Stimulated activated CD4-positive, alpha-beta T cell treated with anti-CD3 and anti-CD28 coated beads, TNF-alpha, amount 100 ng/mL, for 1 hour (primary cell): ENCODE measurements around the gene CRYAA.
"Not testable (repeated sequence)": the region's sequence is repeated elsewhere in the genome, so short reads cannot be mapped to it uniquely, and the experiment has no call there.

ENCODE experiments used
- DNase-seq, 3 donors: peaks; one replicate each; pipeline ENCODE4 v3.0.0-alpha.2; 2020; ENCODE audit warnings: low read depth in 3 of 3, low spot score in 1 of 3

The CRYAA gene

DNA sequence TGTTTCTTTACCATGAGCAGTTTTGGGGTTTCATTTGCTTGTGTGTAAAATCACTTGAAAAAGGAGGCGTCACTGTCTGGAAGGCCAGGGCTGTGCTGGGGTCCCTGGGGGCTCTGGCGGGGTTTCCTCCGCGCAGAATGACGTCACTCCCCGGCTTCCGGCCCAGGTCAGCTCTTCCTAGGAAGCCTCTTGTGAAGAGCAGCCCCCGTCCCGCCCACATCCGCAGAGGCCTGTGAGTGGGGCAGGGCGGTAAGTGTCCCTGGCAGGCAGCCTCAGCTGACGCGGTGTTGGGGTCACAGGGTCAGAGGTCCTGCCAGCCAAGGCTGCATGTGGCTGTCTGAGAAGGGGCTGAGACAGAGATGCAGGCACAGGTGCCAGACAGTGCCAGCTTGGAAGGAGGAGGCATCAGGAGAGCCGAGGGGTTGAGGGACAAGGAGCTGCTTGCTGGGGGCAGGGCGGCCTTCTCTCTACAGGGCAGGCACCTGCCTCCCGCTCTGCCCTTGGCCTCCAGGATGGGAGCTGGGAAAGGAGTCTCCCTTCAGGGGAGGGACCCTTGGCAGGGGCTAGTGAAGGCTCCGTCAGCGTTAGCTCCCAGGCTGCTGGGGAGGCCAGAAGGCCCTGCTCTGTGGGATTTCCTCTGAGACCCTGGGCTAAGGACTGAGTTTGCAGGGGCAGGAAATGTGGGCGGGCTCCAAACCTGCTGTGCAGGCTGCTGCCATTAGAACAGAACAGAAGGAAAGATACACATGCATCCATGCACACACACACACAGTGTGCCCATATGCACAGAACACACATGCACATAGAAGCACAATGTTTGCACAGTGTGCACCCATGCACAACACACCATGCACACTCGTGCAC is 8.5 kb downstream of the CRYAA start:
- not testable (repeated sequence) for DNase-seq

DNA sequence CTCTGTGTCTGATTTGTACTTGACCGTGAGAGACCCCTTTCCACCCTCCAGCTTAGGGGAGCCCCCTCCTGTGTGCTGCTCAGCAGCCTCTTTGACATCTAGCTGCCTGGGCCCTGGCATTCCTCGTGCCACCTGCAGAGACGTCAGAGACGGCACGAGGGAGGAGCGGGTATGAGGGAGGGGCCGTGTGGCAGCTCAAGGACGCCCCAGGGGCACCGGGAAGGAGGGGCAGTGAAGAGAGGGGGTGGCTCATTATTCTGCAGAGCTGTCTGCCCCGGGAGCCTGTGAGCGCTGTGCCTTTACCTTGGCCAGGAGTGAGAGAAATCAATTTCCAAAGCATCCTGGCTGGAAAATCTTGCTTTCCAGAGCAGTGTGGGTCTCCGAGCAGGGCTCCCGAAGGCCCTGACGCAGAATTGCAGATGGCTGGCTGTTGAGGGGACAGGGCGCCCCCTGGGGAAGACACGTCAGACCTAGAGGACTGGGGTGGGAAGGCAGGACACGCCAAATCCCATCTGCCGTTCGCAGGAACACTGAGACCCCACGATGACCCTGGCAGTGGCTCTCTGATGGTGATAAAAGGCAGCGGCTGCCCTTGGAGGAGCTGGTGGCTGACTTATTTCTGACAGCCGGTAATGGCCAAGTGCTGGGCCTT is 9.5 kb downstream of the CRYAA start:
- not testable (repeated sequence) for DNase-seq

DNA sequence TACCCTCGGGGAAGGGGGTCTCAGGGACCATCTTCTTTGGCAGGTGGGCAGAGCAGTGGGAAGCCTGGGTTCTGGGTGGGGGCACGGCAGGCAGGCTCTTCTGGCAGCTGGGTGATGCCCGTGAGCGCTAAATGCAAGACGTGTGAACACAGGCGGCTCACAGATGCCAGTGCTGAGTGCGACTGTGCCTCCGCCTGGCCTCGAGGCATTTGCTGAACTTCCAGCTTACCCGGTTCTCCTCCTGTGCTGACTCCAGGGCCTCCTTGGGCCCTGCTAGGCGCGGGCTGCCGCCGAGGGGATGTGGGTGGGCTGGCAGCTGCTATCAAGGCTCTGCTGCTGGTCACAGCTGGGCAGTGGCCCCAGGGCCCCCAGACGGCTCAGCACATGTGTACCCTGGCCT is 12.2 kb downstream of the CRYAA start:
- DNase-seq = not testable (repeated sequence)

DNA sequence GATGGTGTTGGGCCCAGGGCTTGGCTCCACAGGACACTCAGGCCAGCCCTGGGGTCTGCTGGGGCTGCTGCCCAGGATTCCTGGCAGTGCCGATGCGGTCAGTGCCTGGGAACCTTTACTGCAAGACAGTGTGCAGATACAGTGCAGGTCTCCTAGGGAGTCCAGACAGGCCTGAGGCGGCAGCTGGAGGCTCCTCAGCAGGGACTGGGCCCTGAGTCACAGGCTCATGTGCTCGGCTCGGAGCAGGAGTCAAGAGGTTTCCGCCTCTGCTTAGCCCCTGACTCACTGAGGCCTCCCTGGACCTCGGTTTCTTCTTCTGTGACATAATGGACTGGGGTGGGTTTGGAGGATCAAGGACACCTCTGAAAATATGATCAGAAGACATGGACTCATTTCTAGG is 18.5 kb downstream of the CRYAA start:
- DNase-seq = not testable (repeated sequence)

DNA sequence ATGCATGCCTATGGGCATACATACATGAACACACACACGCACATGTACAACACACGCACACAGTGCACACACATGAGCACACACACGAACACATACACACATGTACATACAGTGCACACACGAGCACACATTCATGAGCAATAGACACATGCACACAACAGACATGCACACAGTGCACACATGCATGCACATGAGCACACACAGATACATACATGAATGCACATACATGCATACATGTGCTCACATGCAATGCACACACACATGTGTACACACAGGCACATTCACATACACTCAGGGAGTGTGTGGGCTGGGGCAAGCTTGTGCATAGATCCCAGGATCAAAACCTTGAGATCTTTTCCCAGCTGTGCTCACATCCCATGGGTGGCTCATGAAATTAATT is 18.9 kb downstream of the CRYAA start:
- DNase-seq = no peak

DNA sequence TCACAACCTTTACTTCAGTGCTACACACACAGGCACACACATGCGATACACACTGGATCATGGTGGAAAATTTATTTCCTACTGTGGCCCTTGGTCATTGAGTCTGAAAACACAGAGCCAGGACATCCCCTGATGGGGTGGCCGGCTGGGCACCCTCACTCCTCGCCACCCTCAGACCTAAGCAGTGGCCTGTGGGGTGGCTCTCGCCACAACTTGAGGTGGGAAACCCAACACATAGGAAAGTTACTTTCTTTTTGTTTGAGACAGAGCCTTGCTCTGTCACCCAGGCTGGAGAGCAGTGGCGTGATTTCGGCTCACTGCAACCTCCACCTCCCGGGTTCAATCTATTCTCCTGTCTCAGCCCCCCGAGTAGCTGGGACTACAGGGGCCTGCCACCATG is 19.4 kb downstream of the CRYAA start:
- no peak for DNase-seq

DNA sequence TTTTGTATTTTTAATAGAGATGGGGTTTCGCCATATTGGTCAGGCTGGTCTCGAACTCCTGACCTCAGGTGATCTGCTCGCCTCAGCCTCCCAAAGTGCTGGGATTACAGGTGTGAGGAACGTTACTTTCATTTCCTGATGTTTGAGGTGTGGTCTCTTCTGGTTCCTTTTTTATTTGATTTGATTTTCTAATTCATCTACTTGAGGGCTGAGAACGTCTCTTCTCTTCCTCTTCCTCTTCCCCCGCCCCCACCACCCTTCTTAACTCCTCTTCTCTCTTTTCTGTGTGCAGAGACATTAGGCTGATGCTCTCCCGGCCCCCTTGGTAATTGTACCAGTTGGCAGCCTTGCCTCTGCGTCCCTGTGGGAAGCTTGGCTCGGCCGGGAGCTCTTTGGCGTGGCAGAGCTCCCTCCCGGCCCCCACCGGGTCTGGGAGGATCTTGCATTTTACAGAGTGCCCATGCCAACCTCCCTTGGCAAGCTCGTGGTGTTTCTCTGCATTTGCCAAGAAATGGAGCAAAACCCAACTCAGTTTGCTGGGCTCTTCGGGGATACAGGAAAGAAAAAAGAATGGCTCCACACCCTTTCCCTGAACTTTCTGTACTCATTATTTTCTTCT is 19.9 kb downstream of the CRYAA start:
- DNase-seq = no peak

DNA sequence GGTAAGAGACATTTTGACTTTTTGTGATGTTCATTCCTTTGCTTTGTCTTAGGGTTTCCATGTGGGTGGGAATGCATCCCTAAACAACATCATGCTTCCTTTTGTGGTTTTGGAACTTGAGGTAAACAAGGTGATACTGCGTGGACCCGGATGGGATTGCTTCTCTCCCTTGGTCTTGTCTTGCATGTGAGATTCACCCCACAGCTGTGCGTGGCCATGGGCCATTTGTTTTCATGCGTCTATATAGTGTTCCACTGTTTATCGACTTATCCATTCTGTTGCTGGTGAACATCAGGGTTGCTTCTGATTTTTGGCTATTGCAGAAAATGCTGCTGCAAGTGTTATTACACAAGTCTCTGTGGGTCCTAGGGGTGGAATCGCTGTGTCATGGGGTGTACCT is 21.1 kb downstream of the CRYAA start:
- no peak for DNase-seq

DNA sequence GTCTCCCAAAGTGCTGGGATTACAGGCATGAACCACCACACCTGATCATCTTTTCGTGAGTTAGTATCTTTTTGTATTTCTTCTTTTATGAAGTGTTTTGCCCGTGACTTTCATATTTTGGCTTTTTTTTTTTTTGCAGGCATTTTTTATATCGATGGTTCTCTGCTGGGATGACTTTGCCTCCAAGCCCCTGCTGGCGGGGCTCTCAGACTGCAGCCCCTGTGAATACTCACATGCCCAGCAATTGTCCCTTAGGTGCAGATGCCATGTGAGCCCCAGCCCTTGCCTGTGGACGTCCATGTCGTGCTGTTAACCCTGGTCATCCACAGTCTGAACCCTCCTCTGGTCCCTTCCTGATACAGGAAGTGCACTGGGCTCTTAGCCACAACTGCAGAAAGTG is 21.7 kb downstream of the CRYAA start:
- no peak for DNase-seq

DNA sequence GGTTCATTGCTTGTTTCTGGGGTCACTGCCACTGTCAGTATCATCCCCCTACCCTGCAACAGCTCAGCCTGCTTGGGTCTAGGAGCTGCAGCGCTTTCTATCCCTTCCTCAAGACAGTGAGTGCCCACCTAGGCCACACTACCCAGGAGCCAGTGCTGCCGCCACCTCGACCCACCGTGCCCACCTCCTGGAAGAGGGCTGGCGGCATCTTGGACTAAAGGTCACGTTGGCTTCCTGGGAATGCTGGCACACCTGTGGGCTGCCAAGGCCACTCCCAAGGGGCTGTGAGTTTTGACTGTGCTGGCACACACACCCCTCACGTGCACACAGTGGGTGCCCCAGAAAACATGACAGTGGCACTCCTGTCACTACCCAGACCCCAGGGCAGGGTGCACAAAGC is 22.1 kb downstream of the CRYAA start:
- DNase-seq = no peak

DNA sequence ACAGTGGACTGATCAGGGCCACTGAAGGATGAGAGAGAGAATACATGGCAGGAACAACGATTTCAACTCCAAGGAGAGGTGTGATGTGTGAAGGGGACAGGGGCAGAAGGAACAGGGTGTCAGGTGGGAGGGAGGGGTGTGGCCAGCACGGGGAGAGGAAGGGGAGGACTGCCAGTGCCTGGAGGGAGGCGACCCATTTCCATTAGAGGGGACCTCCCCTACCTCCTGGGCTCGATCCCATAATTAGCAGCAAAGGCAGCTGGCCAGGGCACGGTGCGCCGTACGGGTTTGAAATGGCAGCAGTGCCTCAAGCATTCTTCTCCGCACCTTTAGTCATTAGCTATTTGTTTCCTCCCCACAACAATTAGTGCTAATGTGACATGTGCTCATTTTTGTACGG is 22.7 kb downstream of the CRYAA start:
- no peak for DNase-seq

DNA sequence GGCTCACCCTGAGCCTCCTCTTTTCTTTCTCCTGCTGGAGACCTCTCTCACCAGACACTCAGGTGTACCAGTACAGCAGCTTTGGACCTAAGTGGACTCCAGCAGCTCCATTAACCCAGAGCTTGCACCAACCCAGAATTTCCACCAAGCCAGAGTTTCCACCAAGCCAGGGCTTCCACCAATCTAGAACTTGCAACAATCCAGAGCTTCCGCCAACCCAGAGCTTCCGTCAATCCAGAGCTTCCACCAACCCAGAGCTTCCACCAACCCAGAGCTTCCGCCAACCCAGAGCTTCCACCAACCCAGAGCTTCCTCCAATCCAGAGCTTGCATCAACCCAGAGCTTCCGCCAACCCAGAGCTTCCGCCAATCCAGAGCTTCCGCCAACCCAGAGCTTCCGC is 23.2 kb downstream of the CRYAA start:
- no peak for DNase-seq

DNA sequence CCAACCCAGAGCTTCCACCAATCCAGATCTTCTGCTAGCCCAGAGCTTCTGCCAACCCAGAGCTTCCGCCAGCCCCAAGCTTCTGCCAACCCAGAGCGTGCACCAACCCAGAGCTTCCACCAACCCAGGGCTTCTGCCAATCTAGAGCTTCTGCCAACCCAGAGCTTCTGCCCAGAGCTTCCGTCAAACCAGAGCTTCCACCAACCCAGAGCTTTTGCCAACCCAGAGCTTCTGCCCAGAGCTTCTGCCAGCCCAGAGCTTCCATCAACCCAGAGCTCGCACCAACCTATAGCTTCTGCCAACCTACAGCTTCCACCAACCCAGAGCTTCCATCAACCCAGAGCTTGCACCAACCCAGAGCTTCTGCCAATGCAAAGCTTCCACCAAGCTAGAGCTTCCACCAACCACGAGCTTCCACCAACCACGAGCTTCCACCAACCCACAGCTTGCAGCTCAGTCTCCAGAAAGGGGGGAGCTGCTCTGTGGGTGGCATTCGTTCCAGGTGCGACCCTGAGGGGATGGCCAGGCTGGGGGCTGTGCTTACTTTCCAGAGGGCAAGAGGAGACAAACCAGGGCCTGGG is 23.8 kb downstream of the CRYAA start:
- no peak for DNase-seq

DNA sequence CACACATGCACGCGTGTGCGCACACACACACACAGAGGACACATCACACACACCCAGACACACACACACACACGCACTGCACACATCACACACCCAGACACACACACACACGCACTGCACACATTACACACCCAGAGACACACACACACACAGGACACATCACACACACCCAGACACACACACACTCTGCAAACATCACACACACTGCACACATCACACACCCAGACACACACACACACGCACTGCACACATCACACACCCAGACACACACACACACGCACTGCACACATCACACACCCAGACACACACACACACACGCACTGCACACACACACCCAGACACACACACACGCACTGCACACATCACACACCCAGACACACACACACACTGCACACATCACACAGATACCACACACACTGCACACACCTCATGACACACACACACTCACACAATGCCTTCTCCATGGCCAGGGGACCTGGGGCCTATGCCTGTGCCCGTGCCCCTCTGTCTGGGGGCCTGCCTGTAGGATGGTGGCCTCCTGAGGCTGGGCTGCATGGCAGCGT is 24.4 kb downstream of the CRYAA start:
- DNase-seq = no peak

DNA sequence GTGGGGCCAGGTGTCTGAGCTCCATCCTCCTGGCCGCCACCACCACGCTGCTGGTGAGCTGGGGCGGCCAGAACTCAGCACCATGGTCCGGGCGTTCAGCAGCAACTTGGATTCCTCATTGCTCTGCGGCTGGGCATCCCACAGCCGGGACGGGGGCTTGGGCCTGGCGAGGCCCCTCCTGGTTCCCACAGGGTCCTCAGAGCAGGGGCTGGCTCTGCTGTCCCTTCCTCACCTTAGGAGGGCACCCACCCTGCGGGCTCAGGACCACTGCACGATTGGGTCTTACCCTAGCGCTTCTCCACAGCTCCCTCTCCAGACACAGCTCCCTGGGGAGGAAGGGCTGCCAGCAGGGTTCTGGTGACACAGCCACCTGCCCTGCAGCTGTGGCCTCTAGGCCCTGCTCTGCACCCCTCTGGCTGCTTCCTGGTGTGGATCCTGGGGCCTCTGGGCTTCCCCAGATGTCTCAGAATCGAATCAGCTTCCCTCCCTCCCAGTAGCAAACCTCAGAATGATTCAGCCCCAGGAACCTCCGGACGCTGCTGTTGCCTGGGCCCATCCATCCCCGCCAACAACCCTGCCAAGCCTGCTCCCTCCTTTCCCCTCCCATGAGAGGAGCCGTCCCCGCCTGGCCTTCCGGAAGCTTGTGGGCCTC is 25.0 kb downstream of the CRYAA start:
- no peak for DNase-seq

DNA sequence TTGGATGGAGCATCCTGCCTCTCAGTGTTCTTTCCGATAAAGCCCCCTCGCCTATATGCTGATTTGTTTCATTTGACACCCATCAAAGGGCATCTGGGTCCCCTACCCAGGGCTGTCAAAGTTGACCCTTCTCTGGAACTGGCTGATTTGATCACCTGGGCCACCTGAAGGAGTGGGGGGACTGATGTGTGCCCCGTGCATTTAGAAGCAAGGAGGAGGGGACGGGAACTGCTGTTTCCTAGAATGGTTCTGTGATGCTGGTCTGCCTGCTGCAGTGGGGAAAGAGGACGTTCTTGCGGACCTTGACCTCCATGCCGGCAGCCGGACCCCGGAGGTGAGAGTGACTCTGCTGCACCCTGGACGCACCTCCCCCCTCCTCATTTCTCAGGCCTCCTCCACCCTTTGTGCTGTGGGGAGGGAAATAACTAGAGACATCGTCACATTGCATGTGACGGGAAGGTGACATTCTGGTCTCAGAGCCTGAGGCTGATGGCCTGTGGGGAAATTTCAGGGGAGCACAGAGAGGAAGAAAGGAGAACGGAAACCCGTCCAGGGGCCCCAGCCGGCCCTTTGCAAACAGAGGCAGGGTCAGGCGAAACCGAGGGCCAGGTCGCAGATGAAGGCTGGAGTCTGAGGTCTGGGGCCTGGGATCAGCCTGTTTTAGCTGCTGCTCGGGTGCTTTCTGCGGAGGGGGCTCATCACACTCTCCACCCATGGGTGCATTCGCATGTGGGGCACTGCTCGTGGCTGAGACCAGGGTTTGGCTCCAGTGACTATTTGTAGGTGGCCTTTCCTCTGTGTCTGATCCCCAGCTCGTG is 25.7 kb downstream of the CRYAA start:
- DNase-seq = no peak

DNA sequence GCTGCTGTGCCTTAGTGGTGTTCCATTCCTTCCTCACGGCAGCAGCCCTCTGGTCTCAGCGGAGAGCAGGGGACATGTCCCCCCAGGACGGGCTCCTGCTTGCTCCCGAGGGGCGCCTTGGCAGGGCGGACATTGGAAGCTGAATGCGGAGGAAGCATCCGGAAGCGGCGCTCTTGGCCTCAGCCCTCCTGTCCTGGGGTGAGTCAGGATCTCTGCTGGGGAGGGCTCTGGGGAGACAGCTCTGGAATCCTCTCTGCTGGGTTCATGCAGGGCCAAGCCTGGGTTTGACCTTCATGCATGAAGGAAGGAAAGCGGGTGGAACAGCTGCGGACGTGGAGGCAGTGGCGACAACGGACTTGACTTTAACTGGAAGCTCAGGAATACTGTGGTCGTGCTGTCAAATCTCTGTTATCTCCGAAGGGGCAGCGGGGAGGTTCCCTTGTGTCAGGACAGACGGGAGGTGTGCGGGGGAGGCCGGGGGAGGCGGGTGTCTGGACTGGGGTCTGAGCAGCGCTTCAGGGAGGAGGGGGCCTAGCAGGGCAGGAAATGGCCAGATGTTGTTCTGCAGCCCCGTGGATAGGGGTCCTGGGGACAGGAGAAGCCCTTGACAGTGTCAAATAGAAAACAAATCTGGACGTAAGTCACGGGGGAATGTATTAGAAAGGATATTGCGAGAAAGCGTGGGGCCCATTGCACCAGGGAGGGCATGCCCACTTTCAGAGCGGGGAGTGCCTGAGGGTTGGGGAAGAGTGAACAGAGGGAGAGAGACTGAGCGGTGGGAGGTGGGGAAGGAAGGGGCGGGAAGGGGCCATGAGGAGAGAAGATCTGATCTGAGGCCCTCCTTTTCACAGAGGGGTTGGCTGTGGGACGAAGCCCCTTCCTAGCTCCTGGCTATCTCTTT is 26.6 kb downstream of the CRYAA start:
- no peak for DNase-seq

DNA sequence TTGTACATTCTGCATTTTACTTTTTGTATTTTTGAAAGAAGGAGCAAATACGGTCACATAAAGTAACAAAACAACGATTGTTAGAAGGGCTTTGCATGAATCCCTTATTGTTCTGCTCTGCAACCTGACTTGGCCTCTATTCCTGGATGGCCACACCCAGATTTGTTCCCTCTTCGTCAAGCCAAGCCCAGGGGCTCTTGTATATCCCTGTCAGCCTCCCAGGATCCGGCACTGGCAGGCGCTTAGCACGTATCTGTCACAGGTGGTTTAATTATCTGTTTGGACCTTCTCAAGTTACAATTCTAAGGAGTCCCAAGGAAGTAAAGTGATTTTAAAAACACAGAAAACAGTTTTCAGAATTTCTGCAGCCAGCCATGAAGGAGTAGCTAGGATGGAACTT is 28.0 kb downstream of the CRYAA start:
- no peak for DNase-seq

DNA sequence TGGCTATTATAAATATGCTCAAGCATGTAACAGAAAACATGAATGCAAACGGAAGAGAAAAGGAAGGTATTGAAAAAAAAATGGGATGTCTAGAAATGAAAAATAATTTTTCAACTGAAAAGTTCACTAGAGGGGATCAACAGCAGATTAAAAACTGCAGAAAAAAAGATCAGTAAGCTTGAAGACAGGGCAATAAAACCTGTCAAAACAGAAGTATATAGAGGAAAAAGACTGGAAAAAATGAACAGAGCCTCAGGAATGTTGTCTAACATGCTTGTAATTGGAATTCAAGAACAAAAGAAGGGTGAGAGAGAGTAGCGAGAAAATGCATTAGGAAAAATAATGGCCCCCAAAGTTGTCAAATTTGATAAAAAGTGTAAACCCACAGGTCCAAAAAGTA is 29.6 kb downstream of the CRYAA start:
- DNase-seq = no peak
